ENCODE results near the gene NOS1AP.
"Not testable (repeated sequence)": the region's sequence is repeated elsewhere in the genome, so short reads cannot be mapped to it uniquely, and the experiment has no call there.

Gene NOS1AP

GRCh38 chr1:162081316-162081715 lies 11.8 kb downstream of the NOS1AP start:
- TF ChIP-seq CTCF (IDR thresholded peaks at IDR 0.05; ENCODE audit: insufficient read depth, low read length, poor library complexity, severe bottlenecking), result no peak
- no peak for DNase-seq (ENCODE audit: extremely low read depth, insufficient read length)
- Histone ChIP-seq H3K4me3 (replicated peaks; ENCODE audit: low read depth, low read length) (no peak overlapping the region), H3K27me3 (replicated peaks; ENCODE audit: control insufficient read depth, insufficient read depth, low read length) (no peaks in the 10 kb centered on the region), H3K36me3 (ENCODE audit: control insufficient read depth, insufficient read depth, low read length) (no peaks in the 10 kb centered on the region)

GRCh38 chr1:162082080-162082479 lies 12.6 kb downstream of the NOS1AP start:
- not testable (repeated sequence) for H3K4me3 ChIP-seq (replicated peaks; ENCODE audit: low read depth, low read length); H3K36me3 ChIP-seq (ENCODE audit: control insufficient read depth, insufficient read depth, low read length); DNase-seq (ENCODE audit: extremely low read depth, insufficient read length); H3K27me3 ChIP-seq (replicated peaks; ENCODE audit: control insufficient read depth, insufficient read depth, low read length)

- Histone ChIP-seq H3K4me3 (replicated peaks; ENCODE audit: low read depth, low read length) (no peak overlapping the region), H3K27me3 (replicated peaks; ENCODE audit: control insufficient read depth, insufficient read depth, low read length) (no peaks in the 10 kb centered on the region), H3K36me3 (ENCODE audit: control insufficient read depth, insufficient read depth, low read length) (no peaks in the 10 kb centered on the region)
- DNase-seq (ENCODE audit: extremely low read depth, insufficient read length), result no peak
- TF ChIP-seq CTCF (IDR thresholded peaks at IDR 0.05; ENCODE audit: insufficient read depth, low read length, poor library complexity, severe bottlenecking), result no peak
These were observed 13.8 kb downstream of the NOS1AP start for GRCh38 chr1:162083273-162083672.

- DNase-seq (ENCODE audit: extremely low read depth, insufficient read length), result no peak
- Histone ChIP-seq H3K4me3 (replicated peaks; ENCODE audit: low read depth, low read length) (no peak overlapping the region), H3K27me3 (replicated peaks; ENCODE audit: control insufficient read depth, insufficient read depth, low read length) (no peaks in the 10 kb centered on the region; the same call in 1 of the 2 replicates), H3K36me3 (ENCODE audit: control insufficient read depth, insufficient read depth, low read length) (no peaks in the 10 kb centered on the region)
- no peak for TF ChIP-seq CTCF (IDR thresholded peaks at IDR 0.05; ENCODE audit: insufficient read depth, low read length, poor library complexity, severe bottlenecking)
These were observed 16.5 kb downstream of the NOS1AP start for GRCh38 chr1:162085991-162086390.

GRCh38 chr1:162087111-162087510 lies 17.6 kb downstream of the NOS1AP start:
- H3K4me3 ChIP-seq (replicated peaks; ENCODE audit: low read depth, low read length), result no peak overlapping the region
- DNase-seq (ENCODE audit: extremely low read depth, insufficient read length), result no peak
- H3K27me3 ChIP-seq (replicated peaks; ENCODE audit: control insufficient read depth, insufficient read depth, low read length), result no peaks in the 10 kb centered on the region; the same call in 1 of the 2 replicates
- TF ChIP-seq CTCF (IDR thresholded peaks at IDR 0.05; ENCODE audit: insufficient read depth, low read length, poor library complexity, severe bottlenecking), result no peak
- no peaks in the 10 kb centered on the region for H3K36me3 ChIP-seq (ENCODE audit: control insufficient read depth, insufficient read depth, low read length)

GRCh38 chr1:162087574-162087973 lies 18.1 kb downstream of the NOS1AP start:
- Histone ChIP-seq H3K36me3 (ENCODE audit: control insufficient read depth, insufficient read depth, low read length) (no peaks in the 10 kb centered on the region), H3K27me3 (replicated peaks; ENCODE audit: control insufficient read depth, insufficient read depth, low read length) (no peaks in the 10 kb centered on the region; the same call in 1 of the 2 replicates), H3K4me3 (replicated peaks; ENCODE audit: low read depth, low read length) (no peak overlapping the region)
- TF ChIP-seq CTCF (IDR thresholded peaks at IDR 0.05; ENCODE audit: insufficient read depth, low read length, poor library complexity, severe bottlenecking), result no peak
- no peak for DNase-seq (ENCODE audit: extremely low read depth, insufficient read length)
